ENCODE results near the gene VWDE.
A peak's percentile ranks its signal among the peaks of the same experiment; 100 is the strongest.

Gene VWDE

GRCh38 chr7:12291870-12292269 lies 111.8 kb downstream of the VWDE start:
- H3K4me3 ChIP-seq (replicated peaks; ENCODE audit: low read depth, low read length), result no peak overlapping the region

GRCh38 chr7:12290761-12291160 lies 112.9 kb downstream of the VWDE start:
- TF ChIP-seq, protein P1, sequence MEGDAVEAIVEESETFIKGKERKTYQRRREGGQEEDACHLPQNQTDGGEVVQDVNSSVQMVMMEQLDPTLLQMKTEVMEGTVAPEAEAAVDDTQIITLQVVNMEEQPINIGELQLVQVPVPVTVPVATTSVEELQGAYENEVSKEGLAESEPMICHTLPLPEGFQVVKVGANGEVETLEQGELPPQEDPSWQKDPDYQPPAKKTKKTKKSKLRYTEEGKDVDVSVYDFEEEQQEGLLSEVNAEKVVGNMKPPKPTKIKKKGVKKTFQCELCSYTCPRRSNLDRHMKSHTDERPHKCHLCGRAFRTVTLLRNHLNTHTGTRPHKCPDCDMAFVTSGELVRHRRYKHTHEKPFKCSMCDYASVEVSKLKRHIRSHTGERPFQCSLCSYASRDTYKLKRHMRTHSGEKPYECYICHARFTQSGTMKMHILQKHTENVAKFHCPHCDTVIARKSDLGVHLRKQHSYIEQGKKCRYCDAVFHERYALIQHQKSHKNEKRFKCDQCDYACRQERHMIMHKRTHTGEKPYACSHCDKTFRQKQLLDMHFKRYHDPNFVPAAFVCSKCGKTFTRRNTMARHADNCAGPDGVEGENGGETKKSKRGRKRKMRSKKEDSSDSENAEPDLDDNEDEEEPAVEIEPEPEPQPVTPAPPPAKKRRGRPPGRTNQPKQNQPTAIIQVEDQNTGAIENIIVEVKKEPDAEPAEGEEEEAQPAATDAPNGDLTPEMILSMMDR (IDR thresholded peaks at IDR 0.05; ENCODE audit: insufficient read depth, low read length, poor library complexity, severe bottlenecking), result no peak
- no peak for DNase-seq (ENCODE audit: extremely low read depth, insufficient read length)
- no peak overlapping the region for H3K4me3 ChIP-seq (replicated peaks; ENCODE audit: low read depth, low read length)
- H3K27me3 ChIP-seq (replicated peaks; ENCODE audit: control insufficient read depth, insufficient read depth, low read length), result no peaks in the 10 kb centered on the region
- no peaks in the 10 kb centered on the region for H3K36me3 ChIP-seq (ENCODE audit: control insufficient read depth, insufficient read depth, low read length)

More at GRCh38 chr7:12291870-12292269, 111.8 kb downstream of the VWDE start:
- no peaks in the 10 kb centered on the region for H3K36me3 ChIP-seq (ENCODE audit: control insufficient read depth, insufficient read depth, low read length)
- DNase-seq (ENCODE audit: extremely low read depth, insufficient read length), result no peak
- TF ChIP-seq, protein P1 (IDR thresholded peaks at IDR 0.05; ENCODE audit: insufficient read depth, low read length, poor library complexity, severe bottlenecking), result peak; percentile 58
- no peaks in the 10 kb centered on the region for H3K27me3 ChIP-seq (replicated peaks; ENCODE audit: control insufficient read depth, insufficient read depth, low read length)

- no peaks in the 10 kb centered on the region for H3K36me3 ChIP-seq (ENCODE audit: control insufficient read depth, insufficient read depth, low read length)
- TF ChIP-seq, protein P1 (IDR thresholded peaks at IDR 0.05; ENCODE audit: insufficient read depth, low read length, poor library complexity, severe bottlenecking), result no peak
- DNase-seq (ENCODE audit: extremely low read depth, insufficient read length), result no peak
- no peak overlapping the region for H3K4me3 ChIP-seq (replicated peaks; ENCODE audit: low read depth, low read length)
- H3K27me3 ChIP-seq (replicated peaks; ENCODE audit: control insufficient read depth, insufficient read depth, low read length), result no peaks in the 10 kb centered on the region
These were observed 113.7 kb downstream of the VWDE start for GRCh38 chr7:12289996-12290395.

- Histone ChIP-seq H3K36me3 (ENCODE audit: control insufficient read depth, insufficient read depth, low read length) (no peaks in the 10 kb centered on the region), H3K4me3 (replicated peaks; ENCODE audit: low read depth, low read length) (no peak overlapping the region), H3K27me3 (replicated peaks; ENCODE audit: control insufficient read depth, insufficient read depth, low read length) (no peaks in the 10 kb centered on the region)
- TF ChIP-seq, protein P1 (IDR thresholded peaks at IDR 0.05; ENCODE audit: insufficient read depth, low read length, poor library complexity, severe bottlenecking), result no peak
- no peak for DNase-seq (ENCODE audit: extremely low read depth, insufficient read length)
These were observed 115.8 kb downstream of the VWDE start for GRCh38 chr7:12287901-12288300.

DNA sequence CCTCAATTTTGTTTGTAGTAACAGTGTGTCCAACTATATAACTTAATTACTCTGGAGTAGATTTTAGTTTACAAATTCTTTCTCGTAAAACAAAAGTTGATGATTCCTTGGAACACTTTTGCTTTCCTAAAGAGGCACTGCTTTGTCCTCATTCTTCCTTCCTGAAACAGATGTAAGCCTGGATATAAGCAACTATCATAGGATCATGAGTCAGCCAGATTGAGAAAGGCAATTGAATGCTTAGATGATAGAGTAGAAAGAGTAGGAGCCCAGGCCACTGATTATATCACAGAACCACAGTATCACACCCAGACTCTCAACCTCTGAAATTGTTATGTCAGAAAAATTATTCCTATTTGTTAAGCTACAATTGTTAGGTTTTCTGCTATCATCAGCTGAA lies 122.6 kb downstream of the VWDE start:
- no peaks in the 10 kb centered on the region for H3K27me3 ChIP-seq (replicated peaks; ENCODE audit: control insufficient read depth, insufficient read depth, low read length)
- TF ChIP-seq, protein P1 (IDR thresholded peaks at IDR 0.05; ENCODE audit: insufficient read depth, low read length, poor library complexity, severe bottlenecking), result no peak
- no peak overlapping the region for H3K4me3 ChIP-seq (replicated peaks; ENCODE audit: low read depth, low read length)
- no peaks in the 10 kb centered on the region for H3K36me3 ChIP-seq (ENCODE audit: control insufficient read depth, insufficient read depth, low read length)
- no peak for DNase-seq (ENCODE audit: extremely low read depth, insufficient read length)
